Loucy (cell line): ENCODE results near the gene KCNJ18.
"Not testable (repeated sequence)": the region's sequence is repeated elsewhere in the genome, so short reads cannot be mapped to it uniquely, and the experiment has no call there.

ENCODE experiments used
- H2AFZ ChIP-seq: fragments of 200-600 bp; sonication (generic); 2 replicates; pipeline ENCODE4 v1.6.0; 2016; ENCODE audit warnings: antibody characterized with exemption, mild to moderate bottlenecking, low read length, moderate library complexity
- H3F3A ChIP-seq: fragments of 200-600 bp; 2 replicates; pipeline ENCODE4 v1.6.0; 2016; ENCODE audit warnings: antibody characterized with exemption, low read depth, mild to moderate bottlenecking
- H3K27me3 ChIP-seq: fragments of 200-600 bp; sonication (generic); 2 replicates; pipeline ENCODE4 v1.6.1; 2014; ENCODE audit warnings: low read length, mild to moderate bottlenecking; ENCODE audit not compliant: insufficient read depth, poor library complexity, severe bottlenecking
- H3K36me3 ChIP-seq: fragments of 200-600 bp; sonication (generic); 2 replicates; pipeline ENCODE4 v1.6.1; 2016; ENCODE audit warnings: low read length; ENCODE audit not compliant: insufficient read depth
- H3K4me1 ChIP-seq: fragments of 200-600 bp; sonication (generic); 2 replicates; pipeline ENCODE4 v1.5.1; 2014; ENCODE audit warnings: low read length, mild to moderate bottlenecking; ENCODE audit not compliant: insufficient read depth, poor library complexity, severe bottlenecking
- H3K4me2 ChIP-seq: fragments of 200-600 bp; sonication (generic); 2 replicates; pipeline ENCODE4 v1.6.0; 2014; ENCODE audit warnings: antibody characterized with exemption, low read length, low read depth, mild to moderate bottlenecking; ENCODE audit not compliant: poor library complexity, severe bottlenecking
- H3K4me3 ChIP-seq: fragments of 200-600 bp; sonication (generic); 2 replicates; pipeline ENCODE4 v1.5.1; 2014; ENCODE audit warnings: low read length, mild to moderate bottlenecking, mixed read lengths; ENCODE audit not compliant: poor library complexity, severe bottlenecking
- H3K79me2 ChIP-seq: fragments of 200-600 bp; sonication (generic); 2 replicates; pipeline ENCODE4 v1.6.1; 2014; ENCODE audit warnings: low read length; ENCODE audit not compliant: insufficient read depth
- H3K9ac ChIP-seq: fragments of 200-600 bp; sonication (generic); 2 replicates; pipeline ENCODE4 v1.6.0; 2014; ENCODE audit warnings: mild to moderate bottlenecking, low read depth, low read length, moderate library complexity; ENCODE audit not compliant: poor library complexity, severe bottlenecking
- H3K9me2 ChIP-seq: fragments of 200-600 bp; sonication (generic); replicated peaks from 2 replicates; pipeline ENCODE4 v1.6.1; 2016; ENCODE audit warnings: low read depth, low read length, mixed read lengths
- H3K9me3 ChIP-seq: fragments of 200-600 bp; sonication (generic); 2 replicates; pipeline ENCODE4 v1.6.1; 2014; ENCODE audit warnings: mild to moderate bottlenecking, antibody characterized with exemption, low read length, low read depth; ENCODE audit not compliant: insufficient read depth
- H4K20me1 ChIP-seq: fragments of 200-600 bp; sonication (generic); 2 replicates; pipeline ENCODE4 v1.6.0; 2014; ENCODE audit warnings: antibody characterized with exemption, low read length, mild to moderate bottlenecking; ENCODE audit not compliant: insufficient read depth, poor library complexity, severe bottlenecking

Gene KCNJ18

GRCh38 chr17:21696842-21697507 lies 4.7 kb downstream of the KCNJ18 start:
- not testable (repeated sequence) for H3K36me3 ChIP-seq, H3K4me2 ChIP-seq, H3K79me2 ChIP-seq, H3K9me3 ChIP-seq, H2AFZ ChIP-seq, H3K9me2 ChIP-seq, H3K27me3 ChIP-seq, H3F3A ChIP-seq, H3K4me1 ChIP-seq, H4K20me1 ChIP-seq, H3K4me3 ChIP-seq, H3K9ac ChIP-seq

GRCh38 chr17:21697508-21697860 lies 5.2 kb downstream of the KCNJ18 start:
- not testable (repeated sequence) for H2AFZ ChIP-seq, H3K36me3 ChIP-seq, H3K79me2 ChIP-seq, H3K4me1 ChIP-seq, H3K9me3 ChIP-seq, H3K4me2 ChIP-seq, H3K27me3 ChIP-seq, H3K9ac ChIP-seq, H3F3A ChIP-seq, H3K4me3 ChIP-seq, H3K9me2 ChIP-seq, H4K20me1 ChIP-seq

GRCh38 chr17:21698437-21699075 lies 6.2 kb downstream of the KCNJ18 start:
- not testable (repeated sequence) for H3F3A ChIP-seq, H3K4me2 ChIP-seq, H4K20me1 ChIP-seq, H3K36me3 ChIP-seq, H3K4me1 ChIP-seq, H3K79me2 ChIP-seq, H3K9ac ChIP-seq, H3K9me3 ChIP-seq, H3K9me2 ChIP-seq, H3K4me3 ChIP-seq, H2AFZ ChIP-seq, H3K27me3 ChIP-seq

GRCh38 chr17:21699124-21699523 lies 6.8 kb downstream of the KCNJ18 start:
- H3K36me3 ChIP-seq, H3K9me2 ChIP-seq, H3K27me3 ChIP-seq, H2AFZ ChIP-seq, H3K79me2 ChIP-seq, H3K4me2 ChIP-seq, H4K20me1 ChIP-seq, H3K9me3 ChIP-seq, H3F3A ChIP-seq, H3K4me3 ChIP-seq, H3K9ac ChIP-seq, H3K4me1 ChIP-seq: not testable (repeated sequence)

- H4K20me1 ChIP-seq, H3K4me2 ChIP-seq, H3K4me1 ChIP-seq, H3K36me3 ChIP-seq, H3K9me3 ChIP-seq, H3K9ac ChIP-seq, H3K27me3 ChIP-seq, H3F3A ChIP-seq, H2AFZ ChIP-seq, H3K79me2 ChIP-seq, H3K9me2 ChIP-seq, H3K4me3 ChIP-seq: not testable (repeated sequence)
Measured at GRCh38 chr17:21699573-21700236, 7.4 kb downstream of the KCNJ18 start.

GRCh38 chr17:21701090-21701489 lies 8.8 kb downstream of the KCNJ18 start:
- not testable (repeated sequence) for H3K9me2 ChIP-seq, H3F3A ChIP-seq, H3K4me3 ChIP-seq, H3K4me1 ChIP-seq, H3K36me3 ChIP-seq, H2AFZ ChIP-seq, H3K79me2 ChIP-seq, H3K9me3 ChIP-seq, H3K4me2 ChIP-seq, H3K9ac ChIP-seq, H4K20me1 ChIP-seq, H3K27me3 ChIP-seq

- H3K9me3 ChIP-seq, H3F3A ChIP-seq, H3K9me2 ChIP-seq, H3K4me3 ChIP-seq, H3K36me3 ChIP-seq, H4K20me1 ChIP-seq, H3K27me3 ChIP-seq, H2AFZ ChIP-seq, H3K9ac ChIP-seq, H3K79me2 ChIP-seq, H3K4me2 ChIP-seq, H3K4me1 ChIP-seq: not testable (repeated sequence)
Measured at GRCh38 chr17:21702029-21702428, 9.7 kb downstream of the KCNJ18 start.
